SK-N-SH (cell line): ENCODE results near the gene NEK3. TPM values are rescaled to one million over a fixed set of nuclear protein-coding genes. Genes with fewer than 3 reads are reported as not detected.

Experiments
- CTCF ChIA-PET: fragments of 300-600, 350-600 bp; formaldehyde crosslinking; extraction: SDS; loops from one replicate; lab custom pipeline; 2021; lab: Yijun Ruan, JAX
- POLR2A ChIA-PET: fragments of 350-600 bp; sonication (Branson Sonifier 250); formaldehyde crosslinking; extraction: SDS; loops from one replicate; lab custom pipeline; 2020; ENCODE audit warnings: antibody characterized with exemption, inconsistent platforms; lab: Yijun Ruan, JAX
- DNase-seq: peaks from one replicate; pipeline ENCODE4 v3.0.0; 2012
- H2AFZ ChIP-seq: fragments of 200-600 bp; sonication (generic); 2 replicates; pipeline ENCODE4 v1.8.1; 2016; ENCODE audit warnings: antibody characterized with exemption, mild to moderate bottlenecking, low read depth
- H3F3A ChIP-seq: fragments of 200-600 bp; sonication (generic); replicated peaks from 2 replicates; pipeline ENCODE3; 2016; ENCODE audit warnings: antibody characterized with exemption, mild to moderate bottlenecking; ENCODE audit not compliant: insufficient read depth
- H3K27ac ChIP-seq, 2 experiments: fragments of 200-500 bp in 1 of 2; fragments of 200-600 bp in 1 of 2; sonication (Bioruptor generic) in 1 of 2; sonication (generic), shearing (Covaris generic) in 1 of 2; 2 replicates each; pipeline versions ENCODE4 v1.5.1 to v1.6.1; 2014 to 2016; ENCODE audit warnings: low read depth in 2 of 2, inconsistent platforms in 1 of 2, low read length in 1 of 2, mild to moderate bottlenecking in 1 of 2, mixed read lengths in 1 of 2
- H3K27me3 ChIP-seq: fragments of 200-600 bp; sonication (generic), shearing (Covaris generic); 2 replicates; pipeline ENCODE4 v1.6.1; 2016; ENCODE audit warnings: mixed run types; ENCODE audit not compliant: insufficient read depth
- H3K36me3 ChIP-seq, 2 experiments: fragments of 200-500 bp in 1 of 2; fragments of 200-600 bp in 1 of 2; sonication (Bioruptor generic) in 1 of 2; sonication (generic) in 1 of 2; replicated peaks in 1 of 2; 2 replicates each; pipeline versions ENCODE3 to v1.5.1; 2014 to 2016; ENCODE audit warnings: low read length in 1 of 2, mild to moderate bottlenecking in 1 of 2; ENCODE audit not compliant: insufficient read depth in 2 of 2, control insufficient read depth in 1 of 2
- H3K4me1 ChIP-seq, 2 experiments: fragments of 200-500 bp in 1 of 2; fragments of 200-600 bp in 1 of 2; sonication (Bioruptor generic) in 1 of 2; sonication (generic), shearing (Covaris generic) in 1 of 2; 2 replicates each; pipeline versions ENCODE4 v1.5.1 to v1.6.1; 2014 to 2016; ENCODE audit warnings: low read depth in 1 of 2, low read length in 1 of 2, mixed run types in 1 of 2; ENCODE audit not compliant: insufficient read depth in 2 of 2, control insufficient read depth in 1 of 2
- H3K4me2 ChIP-seq: fragments of 200-600 bp; sonication (generic), shearing (Covaris generic); 2 replicates; pipeline ENCODE4 v1.6.1; 2017; ENCODE audit warnings: mixed run types
- H3K4me3 ChIP-seq, 2 experiments: fragments of 200-500 bp in 1 of 2; fragments of 200-600 bp in 1 of 2; sonication (Bioruptor generic) in 1 of 2; sonication (generic), shearing (Covaris generic) in 1 of 2; 2 replicates each; pipeline versions ENCODE4 v1.5.1 to v1.8.1; 2014 to 2016; ENCODE audit warnings: low read depth in 2 of 2, inconsistent platforms in 1 of 2, low read length in 1 of 2, mild to moderate bottlenecking in 1 of 2, mixed read lengths in 1 of 2, moderate library complexity in 1 of 2
- H3K79me2 ChIP-seq: fragments of 200-600 bp; sonication (generic); 2 replicates; pipeline ENCODE4 v1.8.1; 2017; ENCODE audit warnings: mild to moderate bottlenecking; ENCODE audit not compliant: insufficient read depth
- H3K9ac ChIP-seq: fragments of 200-600 bp; sonication (generic); 2 replicates; pipeline ENCODE4 v1.6.1; 2017; ENCODE audit warnings: mixed run types
- H3K9me2 ChIP-seq: fragments of 200-600 bp; sonication (generic); 2 replicates; pipeline ENCODE4 v1.6.1; 2017; ENCODE audit warnings: mixed run types
- H3K9me3 ChIP-seq: fragments of 200-600 bp; sonication (generic); 2 replicates; pipeline ENCODE4 v1.6.1; 2017; ENCODE audit warnings: mixed run types, mild to moderate bottlenecking, moderate library complexity
- H4K20me1 ChIP-seq: fragments of 200-600 bp; sonication (generic); 2 replicates; pipeline ENCODE4 v1.6.1; 2017; ENCODE audit warnings: mild to moderate bottlenecking, mixed run types; ENCODE audit not compliant: insufficient read depth
- CHD2 ChIP-seq: fragments of 150-350 bp; IDR thresholded peaks from 2 replicates; pipeline ENCODE4 v1.6.1; 2018; ENCODE audit warnings: low read length; ENCODE audit not compliant: partially characterized antibody
- CTCF ChIP-seq: fragments of 200-600 bp; sonication (generic); IDR thresholded peaks from 2 replicates; pipeline ENCODE4 v1.6.1; 2017; ENCODE audit warnings: antibody characterized with exemption, mild to moderate bottlenecking, moderate library complexity
- ELF1 ChIP-seq: IDR thresholded peaks from 2 replicates; pipeline ENCODE4 v1.4.0; 2012
- EP300 ChIP-seq, 2 experiments: IDR thresholded peaks; 2 replicates each; pipeline versions ENCODE4 v1.4.0 to v1.6.1; 2012; ENCODE audit warnings: borderline replicate concordance in 1 of 2, low read depth in 1 of 2, low read length in 1 of 2
- MXI1 ChIP-seq: IDR thresholded peaks from 2 replicates; pipeline ENCODE4 v1.6.1; 2012; ENCODE audit warnings: mild to moderate bottlenecking, low read depth, low read length, improper control_type of control experiment
- NRF1 ChIP-seq: IDR thresholded peaks from 2 replicates; pipeline ENCODE4 v1.6.1; 2012; ENCODE audit warnings: low read depth, mild to moderate bottlenecking, low read length
- PBX3 ChIP-seq: IDR thresholded peaks from 2 replicates; pipeline ENCODE4; 2012
- POLR2AphosphoS5 ChIP-seq: IDR thresholded peaks from 2 replicates; pipeline ENCODE4 v1.6.1; 2012; ENCODE audit warnings: low read depth, low read length
- RAD21 ChIP-seq: IDR thresholded peaks from 2 replicates; pipeline ENCODE4 v1.6.1; 2012; ENCODE audit warnings: mild to moderate bottlenecking, low read length
- REST ChIP-seq: IDR thresholded peaks from 2 replicates; pipeline ENCODE4 v1.6.1; 2012; ENCODE audit warnings: mild to moderate bottlenecking, low read depth, low read length, moderate library complexity
- SIN3A ChIP-seq: IDR thresholded peaks from 2 replicates; pipeline ENCODE4 v1.6.1; 2012; ENCODE audit warnings: low read depth, mild to moderate bottlenecking, low read length, moderate library complexity, borderline replicate concordance
- SMC3 ChIP-seq: IDR thresholded peaks from 2 replicates; pipeline ENCODE4 v1.6.1; 2012; ENCODE audit warnings: low read depth, low read length, improper control_type of control experiment
- TEAD4 ChIP-seq: IDR thresholded peaks from 2 replicates; pipeline ENCODE4 v1.4.0; 2012; ENCODE audit warnings: mild to moderate bottlenecking, borderline replicate concordance; ENCODE audit not compliant: insufficient read depth
- USF1 ChIP-seq: IDR thresholded peaks from 2 replicates; pipeline ENCODE4 v1.4.0; 2012; ENCODE audit warnings: low read depth, borderline replicate concordance
- YY1 ChIP-seq: IDR thresholded peaks from 2 replicates; pipeline ENCODE4 v1.4.0; 2012; ENCODE audit warnings: low read depth, mild to moderate bottlenecking
- ZBTB33 ChIP-seq: IDR thresholded peaks from 2 replicates; pipeline ENCODE4 v1.4.0; 2012; ENCODE audit warnings: low read depth, borderline replicate concordance
- WGBS: methylation state at CpG from one replicate; pipeline ENCODE4 v1.1.6; 2017; ENCODE audit warnings: low lambda C conversion rate; 5-methylcytosine and 5-hydroxymethylcytosine counted together
- polyA plus RNA-seq, 3 experiments: library from polyadenylated mRNA; depleted of rRNA; stranded (reverse); fragments of >200 nt; gene quantifications; 2 replicates each; pipeline ENCODE4 v1.2.3, GENCODE V29; 2012

The NEK3 gene
- polyA plus RNA-seq, 1 of the 3 experiments (the other 2 are of a cell fraction), result 12.7 TPM

GRCh38 chr13:52096748-52097147, 62.6 kb downstream of the NEK3 start:
- POLR2A ChIA-PET, result no interaction called here
- no peak overlapping the region for H3K27ac ChIP-seq
- no peaks in the 10 kb centered on the region for H3K9me3 ChIP-seq
- H3K4me2 ChIP-seq, result no peak overlapping the region
- TF ChIP-seq TEAD4, result no peak
- no peak for TF ChIP-seq NRF1
- TF ChIP-seq SMC3, result no peak
- no peak for TF ChIP-seq EP300 (IDR thresholded peaks at IDR 0.05; ENCODE audit: borderline replicate concordance in 1 of 2, low read depth in 1 of 2, low read length in 1 of 2)
- TF ChIP-seq USF1, result no peak
- TF ChIP-seq SIN3A, result no peak
- no peak for TF ChIP-seq MXI1
- no peak for TF ChIP-seq PBX3
- no peak for TF ChIP-seq ELF1
- no peak for TF ChIP-seq RAD21
- no peak for TF ChIP-seq POLR2AphosphoS5
- TF ChIP-seq CHD2, result no peak
- TF ChIP-seq YY1, result no peak
- TF ChIP-seq ZBTB33, result no peak
- TF ChIP-seq, all 33 proteins: peak for 0
- WGBS, result 36% methylated on average over 3 of the region's 3 CpGs
- Histone ChIP-seq H3K36me3 (no peaks in the 10 kb centered on the region), H3K27me3 (no peaks in the 10 kb centered on the region), H3K9me2 (no peaks in the 10 kb centered on the region), H3K79me2 (no peaks in the 10 kb centered on the region), H4K20me1 (no peaks in the 10 kb centered on the region), H3K4me3 (no peak overlapping the region), H3K4me1 (no peaks in the 10 kb centered on the region), H3F3A (no peaks in the 10 kb centered on the region), H2AFZ (no peak overlapping the region), H3K9ac (no peak overlapping the region)
- CTCF ChIA-PET, result interaction anchor here (1.3 kb wide), 1 partner anchor 31 kb away, joined by 3 read pairs; no protein-coding TSS in a partner anchor
- DNase-seq, result no peak

- Histone ChIP-seq H3K36me3 (no peaks in the 10 kb centered on the region), H3K9me3 (no peaks in the 10 kb centered on the region), H3K4me1 (no peaks in the 10 kb centered on the region), H4K20me1 (no peaks in the 10 kb centered on the region), H3K9ac (no peak overlapping the region), H3K4me3 (no peak overlapping the region), H3K79me2 (no peaks in the 10 kb centered on the region), H3K4me2 (no peak overlapping the region), H3K27ac (no peak overlapping the region), H2AFZ (no peak overlapping the region), H3F3A (no peaks in the 10 kb centered on the region), H3K9me2 (no peaks in the 10 kb centered on the region), H3K27me3 (no peaks in the 10 kb centered on the region)
- POLR2A ChIA-PET, result no interaction called here
- 55% methylated on average over 2 of the region's 2 CpGs for WGBS
- DNase-seq, result no peak
- CTCF ChIA-PET, result no interaction called here
- TF ChIP-seq ELF1 (no peak), CTCF (no peak), POLR2AphosphoS5 (no peak), MXI1 (no peak), REST (no peak)
Measured at GRCh38 chr13:52096062-52096461, 63.3 kb downstream of the NEK3 start.
